GM18517 (cell line): ENCODE results near the gene CCL24.
"Not testable (repeated sequence)": the region's sequence is repeated elsewhere in the genome, so short reads cannot be mapped to it uniquely, and the experiment has no call there.

Experiments used
- ATAC-seq: cut with Tn5 transposase; IDR thresholded peaks from one replicate; pipeline ENCODE4 v1.9.1; 2021; ENCODE audit warnings: mild to moderate bottlenecking, moderate library complexity; ENCODE audit not compliant: unreplicated experiment

Gene CCL24

GRCh38 chr7:75820688-75821087 is 7.1 kb upstream of the CCL24 start:
- ATAC-seq, result no peak

DNA sequence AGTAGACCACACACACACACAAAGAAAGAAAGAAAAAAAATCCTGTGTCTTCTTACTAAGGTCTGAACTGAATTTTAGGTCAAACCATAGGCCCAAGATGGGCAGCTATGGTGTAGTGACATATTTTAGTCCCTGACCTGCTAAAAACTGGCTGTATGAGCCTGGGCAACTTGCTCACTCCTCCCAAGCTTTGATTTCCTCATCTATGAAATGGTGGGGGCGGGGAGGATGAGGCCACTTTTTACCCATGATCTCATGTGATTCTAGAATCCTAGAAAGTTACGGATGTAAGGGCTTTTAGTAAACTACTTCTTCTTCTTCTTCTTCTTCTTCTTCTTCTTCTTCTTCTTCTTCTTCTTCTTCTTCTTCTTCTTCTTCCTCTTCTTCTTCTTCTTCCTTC is 6.1 kb upstream of the CCL24 start:
- ATAC-seq, result no peak

GRCh38 chr7:75818472-75818871 is 4.9 kb upstream of the CCL24 start:
- ATAC-seq, result no peak

DNA sequence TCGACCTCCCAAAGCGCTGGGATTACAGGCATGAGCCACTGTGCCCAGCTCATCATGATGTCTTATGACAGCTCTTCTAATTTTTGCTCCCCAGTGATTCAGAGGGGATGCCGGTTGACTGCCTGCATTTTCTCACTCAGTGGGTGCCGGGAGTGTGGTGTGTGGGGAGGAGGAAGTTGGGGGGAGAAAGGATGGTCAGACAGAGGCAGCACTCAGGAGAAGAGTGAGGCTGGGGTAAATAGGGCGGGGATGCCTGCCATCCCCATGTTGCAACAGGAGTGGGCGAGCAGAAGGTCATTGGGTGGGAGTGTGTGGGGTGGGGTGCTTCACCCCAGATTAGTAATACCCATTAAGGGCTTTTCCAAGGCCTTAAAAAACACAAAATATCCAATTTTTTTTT is 3.5 kb upstream of the CCL24 start:
- ATAC-seq, result no peak

- ATAC-seq, result no peak
These were observed 1.9 kb upstream of the CCL24 start for GRCh38 chr7:75815418-75816064.

GRCh38 chr7:75814407-75814947 is 871 bp upstream of the CCL24 start:
- ATAC-seq, result no peak

DNA sequence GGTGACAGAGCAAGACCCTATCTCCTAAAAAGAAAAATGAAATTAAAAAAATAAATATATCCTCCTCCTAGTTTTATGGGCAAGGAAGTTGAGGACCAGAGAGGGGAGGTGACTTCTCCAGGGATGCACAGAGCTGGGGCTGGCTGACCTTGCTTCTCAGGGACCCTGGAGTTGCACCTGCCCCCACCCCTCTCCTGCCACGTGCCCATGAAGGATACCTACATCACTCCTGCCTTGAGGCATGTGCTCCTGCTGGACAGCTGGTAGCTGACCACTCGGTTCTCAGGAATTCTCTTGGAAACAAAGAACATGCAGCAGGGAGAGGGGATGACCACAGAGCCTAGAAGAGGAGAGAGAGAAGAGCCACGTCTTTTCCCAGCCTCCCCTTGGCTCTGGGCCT is 522 bp downstream of the CCL24 start:
- ATAC-seq, result no peak

DNA sequence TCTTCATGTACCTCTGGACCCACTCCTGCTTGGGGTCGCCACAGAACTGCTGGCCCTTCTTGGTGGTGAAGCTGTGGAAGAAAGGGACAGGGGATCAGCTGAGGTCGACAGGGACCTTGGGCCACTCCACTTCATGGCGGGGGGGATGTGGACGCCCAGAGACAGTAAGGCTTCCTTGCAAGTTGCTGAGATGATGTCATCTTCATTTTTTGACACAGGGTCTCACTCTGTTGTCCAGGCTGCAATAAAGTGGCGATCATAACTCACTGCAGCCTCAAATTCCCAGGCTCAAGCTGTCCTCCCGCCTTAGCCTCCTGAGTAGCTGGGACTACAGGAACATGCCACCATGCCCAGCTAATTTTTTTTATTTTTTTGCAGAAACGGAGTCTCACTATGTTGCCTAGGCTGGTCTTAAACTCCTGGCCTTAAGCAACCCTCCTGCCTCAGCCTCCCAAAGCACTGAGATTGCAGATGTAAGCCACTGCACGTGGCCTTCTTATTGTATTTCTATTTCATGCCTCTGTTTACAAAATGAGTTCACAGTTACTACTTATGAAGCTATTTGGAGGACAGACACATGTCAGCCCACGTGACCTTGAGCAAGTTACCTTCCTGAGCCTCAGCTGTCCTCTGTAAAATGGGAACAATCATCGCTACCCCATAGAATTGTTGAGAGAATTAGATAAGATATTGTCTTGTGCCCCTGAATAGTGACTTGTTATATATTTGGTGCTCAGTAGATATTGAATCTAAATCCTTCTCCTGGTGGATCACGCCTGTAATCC is 1.5 kb downstream of the CCL24 start:
- no peak for ATAC-seq

DNA sequence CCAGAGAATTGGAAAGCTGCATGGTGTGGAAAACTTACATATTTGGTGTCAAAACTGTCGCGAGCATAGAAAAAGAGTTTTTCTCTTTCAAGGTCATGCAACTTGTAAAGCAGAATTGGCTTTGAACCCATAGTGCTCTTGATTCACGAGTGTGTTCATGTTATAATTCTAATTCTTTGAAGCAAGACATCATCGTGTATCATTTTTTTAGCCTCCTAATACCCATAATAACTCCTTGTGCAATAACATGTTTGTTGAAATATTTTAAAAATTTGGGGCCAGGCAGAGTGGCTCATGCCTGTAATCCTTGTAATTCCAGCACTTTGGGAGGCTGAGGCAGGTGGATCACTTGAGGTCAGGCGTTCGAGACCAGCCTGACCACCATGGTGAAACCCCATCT is 4.2 kb downstream of the CCL24 start:
- no peak for ATAC-seq

- no peak for ATAC-seq
These were observed 5.5 kb downstream of the CCL24 start for GRCh38 chr7:75808106-75808505.

- no peak for ATAC-seq
These were observed 6.2 kb downstream of the CCL24 start for GRCh38 chr7:75807452-75807851.

- no peak for ATAC-seq
These were observed 6.9 kb downstream of the CCL24 start for GRCh38 chr7:75806560-75807307.

DNA sequence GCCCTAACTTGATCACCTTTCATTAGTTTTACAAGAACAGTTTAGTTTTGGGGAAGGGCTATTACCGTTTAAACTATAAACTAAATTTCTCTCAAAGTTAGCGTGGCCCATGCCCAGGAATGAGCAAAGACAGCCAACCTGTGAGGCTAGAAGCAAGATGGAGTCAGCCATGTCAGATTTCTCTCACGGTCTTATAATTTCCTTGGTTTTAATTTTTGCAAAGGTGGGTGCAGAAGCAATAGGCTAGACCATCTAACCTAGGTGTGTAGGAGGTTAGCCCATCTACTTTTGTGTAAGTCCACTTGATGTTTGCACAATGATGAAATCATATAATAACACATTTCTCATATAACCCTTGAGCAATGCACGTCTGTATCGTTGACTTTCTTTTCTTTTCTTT is 8.9 kb downstream of the CCL24 start:
- no peak for ATAC-seq

- no peak for ATAC-seq
These were observed 9.6 kb downstream of the CCL24 start for GRCh38 chr7:75804004-75804403.

- no peak for ATAC-seq
These were observed 11.1 kb downstream of the CCL24 start for GRCh38 chr7:75802552-75802821.

DNA sequence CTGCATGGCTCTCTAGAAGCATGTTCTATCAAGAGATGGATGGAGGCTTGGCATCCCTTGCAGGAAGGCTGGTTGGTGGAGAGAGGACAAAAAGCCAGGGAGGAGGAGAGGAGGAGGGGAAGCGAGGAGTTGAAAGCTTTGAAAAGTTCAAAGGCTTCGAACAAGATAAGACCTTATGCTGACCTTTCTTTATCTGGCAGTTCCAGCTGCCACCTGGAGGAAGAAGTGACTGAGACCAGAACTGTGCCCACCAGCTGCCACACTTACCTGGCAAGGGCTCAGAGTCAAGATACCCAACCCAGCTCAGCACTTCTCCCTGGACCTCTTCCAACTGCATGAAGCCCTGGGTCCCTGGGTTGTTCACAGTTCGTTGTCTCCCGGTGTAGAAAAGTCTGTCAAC is 14.8 kb downstream of the CCL24 start:
- no peak for ATAC-seq

- no peak for ATAC-seq
These were observed 17.2 kb downstream of the CCL24 start for GRCh38 chr7:75796420-75796819.

- no peak for ATAC-seq
These were observed 17.7 kb downstream of the CCL24 start for GRCh38 chr7:75795831-75796285.

GRCh38 chr7:75793676-75794075 is 19.9 kb downstream of the CCL24 start:
- ATAC-seq, result no peak

DNA sequence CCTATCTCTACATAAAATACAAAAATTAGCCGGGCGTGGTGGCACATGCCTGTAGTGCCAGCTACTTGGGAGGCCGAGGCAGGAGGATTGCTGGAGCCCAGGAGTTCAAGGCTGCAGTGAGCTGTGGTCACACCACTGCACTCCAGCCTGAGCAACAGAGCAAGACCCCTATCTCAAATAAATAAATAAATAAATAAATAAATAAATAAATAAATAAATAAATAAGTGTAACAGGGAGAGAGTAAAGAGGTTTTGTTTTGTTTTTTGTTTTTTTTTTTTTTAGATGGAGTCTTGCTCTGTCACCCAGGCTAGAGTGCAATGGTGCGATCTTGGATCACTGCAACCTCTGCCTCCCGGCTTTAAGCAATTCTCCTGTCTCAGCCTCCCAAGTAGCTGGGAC is 21.0 kb downstream of the CCL24 start:
- not testable (repeated sequence) for ATAC-seq

GRCh38 chr7:75789361-75789924 is 24.2 kb downstream of the CCL24 start:
- no peak for ATAC-seq
